Hepatocyte (in vitro differentiated cells): ENCODE measurements around the gene SART1. TPM values are rescaled to one million over a fixed set of nuclear protein-coding genes. Genes with fewer than 3 reads are reported as not detected.

Experiments used
- DNase-seq: peaks from one replicate; pipeline ENCODE4 v3.0.0-alpha.2; 2016; ENCODE audit warnings: low spot score
- H2AFZ ChIP-seq: fragments of 200-600 bp; sonication (generic); 2 replicates; pipeline ENCODE4 v1.6.0; 2016; ENCODE audit warnings: antibody characterized with exemption, mild to moderate bottlenecking
- H3K27ac ChIP-seq: fragments of 200-600 bp; sonication (generic); 2 replicates; pipeline ENCODE4 v1.5.1; 2016; ENCODE audit warnings: mild to moderate bottlenecking
- H3K27me3 ChIP-seq: fragments of 200-600 bp; sonication (generic); 2 replicates; pipeline ENCODE4 v1.6.1; 2016
- H3K36me3 ChIP-seq: fragments of 200-600 bp; sonication (generic); replicated peaks from 2 replicates; pipeline ENCODE4 v1.5.1; 2016; ENCODE audit warnings: low read depth; ENCODE audit not compliant: insufficient read depth
- H3K4me1 ChIP-seq: fragments of 200-600 bp; sonication (generic); 2 replicates; pipeline ENCODE4 v1.5.1; 2016; ENCODE audit warnings: mild to moderate bottlenecking, moderate library complexity; ENCODE audit not compliant: insufficient read depth
- H3K4me2 ChIP-seq: fragments of 200-600 bp; sonication (generic); 2 replicates; pipeline ENCODE4 v1.6.0; 2016
- H3K4me3 ChIP-seq: fragments of 200-600 bp; sonication (generic); 2 replicates; pipeline ENCODE4 v1.5.1; 2016; ENCODE audit warnings: mild to moderate bottlenecking
- H3K79me2 ChIP-seq: fragments of 200-600 bp; sonication (generic); 2 replicates; pipeline ENCODE4 v1.6.0; 2017; ENCODE audit warnings: mild to moderate bottlenecking
- H3K9me2 ChIP-seq: fragments of 200-600 bp; sonication (generic); replicated peaks from 2 replicates; pipeline ENCODE4 v1.6.0; 2017; ENCODE audit warnings: mild to moderate bottlenecking; ENCODE audit not compliant: insufficient read depth
- H3K9me3 ChIP-seq: fragments of 200-600 bp; sonication (generic); 2 replicates; pipeline ENCODE4 v1.5.1; 2016; ENCODE audit warnings: low read depth, mild to moderate bottlenecking
- H4K20me1 ChIP-seq: fragments of 200-600 bp; sonication (generic); 2 replicates; pipeline ENCODE4 v1.6.0; 2016; ENCODE audit warnings: mild to moderate bottlenecking; ENCODE audit not compliant: insufficient read depth, poor library complexity, severe bottlenecking
- EZH2 ChIP-seq: fragments of 200-600 bp; sonication (generic); IDR thresholded peaks from 2 replicates; pipeline ENCODE4 v1.6.1; 2016; ENCODE audit warnings: antibody characterized with exemption, mild to moderate bottlenecking, borderline replicate concordance
- EZH2phosphoT487 ChIP-seq: fragments of 200-600 bp; sonication (generic); IDR thresholded peaks from one replicate; pipeline ENCODE4 v1.6.1; 2018; ENCODE audit warnings: antibody characterized with exemption, mild to moderate bottlenecking, low read depth, moderate library complexity; ENCODE audit not compliant: unreplicated experiment, severe bottlenecking
- WGBS: methylation state at CpG from one replicate; pipeline ENCODE4 v1.1.6; 2016; ENCODE audit warnings: low lambda C conversion rate; ENCODE audit errors: missing lambda C conversion rate; 5-methylcytosine and 5-hydroxymethylcytosine counted together
- polyA plus RNA-seq: library from polyadenylated mRNA; unstranded; fragments of >200 nt; fragmentation: Nextera tagmentation; extraction: Ambion mirVana; gene quantifications from 2 replicates; pipeline ENCODE4 v1.2.1, GENCODE V29; 2016
- total RNA-seq: library from RNA; depleted of rRNA; stranded (reverse); fragments of >200 nt; gene quantifications from 2 replicates; pipeline ENCODE4 v1.2.3, GENCODE V29; 2014
- TF ChIP-seq, protein P1 (sequence below): fragments of 200-600 bp; sonication (generic); IDR thresholded peaks from 2 replicates; pipeline ENCODE4 v1.5.1; 2016; ENCODE audit warnings: antibody characterized with exemption, mild to moderate bottlenecking; ENCODE audit not compliant: poor library complexity

SART1 gene, protein sequence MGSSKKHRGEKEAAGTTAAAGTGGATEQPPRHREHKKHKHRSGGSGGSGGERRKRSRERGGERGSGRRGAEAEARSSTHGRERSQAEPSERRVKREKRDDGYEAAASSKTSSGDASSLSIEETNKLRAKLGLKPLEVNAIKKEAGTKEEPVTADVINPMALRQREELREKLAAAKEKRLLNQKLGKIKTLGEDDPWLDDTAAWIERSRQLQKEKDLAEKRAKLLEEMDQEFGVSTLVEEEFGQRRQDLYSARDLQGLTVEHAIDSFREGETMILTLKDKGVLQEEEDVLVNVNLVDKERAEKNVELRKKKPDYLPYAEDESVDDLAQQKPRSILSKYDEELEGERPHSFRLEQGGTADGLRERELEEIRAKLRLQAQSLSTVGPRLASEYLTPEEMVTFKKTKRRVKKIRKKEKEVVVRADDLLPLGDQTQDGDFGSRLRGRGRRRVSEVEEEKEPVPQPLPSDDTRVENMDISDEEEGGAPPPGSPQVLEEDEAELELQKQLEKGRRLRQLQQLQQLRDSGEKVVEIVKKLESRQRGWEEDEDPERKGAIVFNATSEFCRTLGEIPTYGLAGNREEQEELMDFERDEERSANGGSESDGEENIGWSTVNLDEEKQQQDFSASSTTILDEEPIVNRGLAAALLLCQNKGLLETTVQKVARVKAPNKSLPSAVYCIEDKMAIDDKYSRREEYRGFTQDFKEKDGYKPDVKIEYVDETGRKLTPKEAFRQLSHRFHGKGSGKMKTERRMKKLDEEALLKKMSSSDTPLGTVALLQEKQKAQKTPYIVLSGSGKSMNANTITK
- total RNA-seq: 10.9 and 32.5 TPM in 2 replicates
- 34.1 and 37.5 TPM in 2 replicates for polyA plus RNA-seq

DNA sequence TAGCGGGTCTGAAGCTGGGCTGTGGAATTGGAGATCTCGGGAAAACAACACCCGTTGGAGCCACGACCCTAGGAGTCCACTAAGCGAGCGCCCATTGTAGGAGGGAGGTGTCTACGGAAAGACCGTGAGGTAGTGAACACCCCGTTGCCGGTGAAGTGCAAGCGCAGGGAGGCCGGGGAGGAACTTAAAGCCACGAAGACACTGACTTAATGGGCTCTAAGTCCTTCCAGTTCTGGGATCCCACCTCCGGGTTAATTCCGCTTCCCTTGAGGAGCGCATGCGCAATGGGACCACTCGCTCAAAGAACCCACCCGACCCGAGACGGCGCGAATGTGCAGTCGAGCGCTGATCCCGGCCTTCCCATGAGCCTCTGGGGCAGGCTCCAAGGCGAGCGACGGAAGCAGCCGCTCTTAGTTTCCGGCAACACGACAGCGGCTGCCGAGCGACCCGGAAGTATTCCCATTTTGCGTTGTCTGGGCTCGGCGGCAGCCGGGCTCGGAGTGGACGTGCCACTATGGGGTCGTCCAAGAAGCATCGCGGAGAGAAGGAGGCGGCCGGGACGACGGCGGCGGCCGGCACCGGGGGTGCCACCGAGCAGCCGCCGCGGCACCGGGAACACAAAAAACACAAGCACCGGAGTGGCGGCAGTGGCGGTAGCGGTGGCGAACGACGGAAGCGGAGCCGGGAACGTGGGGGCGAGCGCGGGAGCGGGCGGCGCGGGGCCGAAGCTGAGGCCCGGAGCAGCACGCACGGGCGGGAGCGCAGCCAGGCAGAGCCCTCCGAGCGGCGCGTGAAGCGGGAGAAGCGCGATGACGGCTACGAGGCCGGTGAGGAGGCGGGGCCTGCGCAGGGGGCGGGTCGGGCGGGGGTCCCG lies at the start of gene SART1:
Gene SART1, plus strand, starts transcription at position 468 of the 874 bp plus-strand sequence. Its CDS starts 47 bp downstream, at position 515.
- Histone ChIP-seq H4K20me1 (peaks cover 3% of the 10 kb centered on the region), H3K4me2 (peak within 1 kb of the TSS; percentile 89), H2AFZ (peak within 1 kb of the TSS; percentile 72), H3K27me3 (no peaks in the 10 kb centered on the region), H3K79me2 (peaks cover 28% of the 10 kb centered on the region), H3K4me1 (peaks cover 11% of the 10 kb centered on the region), H3K9me3 (no peaks in the 10 kb centered on the region), H3K9me2 (no peaks in the 10 kb centered on the region), H3K4me3 (peak within 1 kb of the TSS; percentile 44), H3K36me3 (no peaks in the 10 kb centered on the region), H3K27ac (peak within 1 kb of the TSS; percentile 88)
- TF ChIP-seq, protein P1, sequence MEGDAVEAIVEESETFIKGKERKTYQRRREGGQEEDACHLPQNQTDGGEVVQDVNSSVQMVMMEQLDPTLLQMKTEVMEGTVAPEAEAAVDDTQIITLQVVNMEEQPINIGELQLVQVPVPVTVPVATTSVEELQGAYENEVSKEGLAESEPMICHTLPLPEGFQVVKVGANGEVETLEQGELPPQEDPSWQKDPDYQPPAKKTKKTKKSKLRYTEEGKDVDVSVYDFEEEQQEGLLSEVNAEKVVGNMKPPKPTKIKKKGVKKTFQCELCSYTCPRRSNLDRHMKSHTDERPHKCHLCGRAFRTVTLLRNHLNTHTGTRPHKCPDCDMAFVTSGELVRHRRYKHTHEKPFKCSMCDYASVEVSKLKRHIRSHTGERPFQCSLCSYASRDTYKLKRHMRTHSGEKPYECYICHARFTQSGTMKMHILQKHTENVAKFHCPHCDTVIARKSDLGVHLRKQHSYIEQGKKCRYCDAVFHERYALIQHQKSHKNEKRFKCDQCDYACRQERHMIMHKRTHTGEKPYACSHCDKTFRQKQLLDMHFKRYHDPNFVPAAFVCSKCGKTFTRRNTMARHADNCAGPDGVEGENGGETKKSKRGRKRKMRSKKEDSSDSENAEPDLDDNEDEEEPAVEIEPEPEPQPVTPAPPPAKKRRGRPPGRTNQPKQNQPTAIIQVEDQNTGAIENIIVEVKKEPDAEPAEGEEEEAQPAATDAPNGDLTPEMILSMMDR: no peak
- TF ChIP-seq EZH2phosphoT487 (no peak), EZH2 (no peak)
- peak; percentile 99 for DNase-seq
- WGBS: 1% methylated on average over 94 of the region's 97 CpGs

DNA sequence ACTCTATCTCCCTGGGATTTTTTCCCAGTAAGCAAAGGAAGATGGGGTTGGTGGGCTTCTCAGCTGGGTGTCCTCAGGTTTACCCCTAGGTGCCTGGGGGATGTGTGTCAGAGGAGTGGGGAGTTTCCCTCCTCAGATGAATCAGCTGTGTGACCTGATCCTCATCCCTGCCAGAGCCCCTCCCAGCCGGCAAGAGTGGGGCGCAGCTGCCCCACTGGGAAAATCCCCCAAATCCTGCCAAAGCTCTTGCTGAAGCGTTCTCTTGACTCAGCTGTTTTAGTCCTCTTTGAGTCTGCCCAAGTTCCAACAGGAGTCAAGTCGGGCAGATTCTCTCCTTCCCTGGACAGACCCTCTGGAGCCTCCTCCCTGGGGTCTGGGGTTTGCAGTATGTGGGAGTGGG lies 48.7 kb upstream of the SART1 start:
- H2AFZ ChIP-seq: no peak overlapping the region
- no peaks in the 10 kb centered on the region for H3K9me2 ChIP-seq
- WGBS: 73% methylated on average over 4 of the region's 4 CpGs
- peaks cover 12% of the 10 kb centered on the region for H3K79me2 ChIP-seq
- H3K27ac ChIP-seq: no peak overlapping the region
- H3K27me3 ChIP-seq: no peaks in the 10 kb centered on the region
- TF ChIP-seq, protein P1: no peak
- TF ChIP-seq EZH2phosphoT487 (no peak), EZH2 (no peak)
- no peak overlapping the region for H3K4me3 ChIP-seq
- H4K20me1 ChIP-seq: no peaks in the 10 kb centered on the region
- H3K4me1 ChIP-seq: peaks cover 28% of the 10 kb centered on the region
- DNase-seq: no peak
- no peaks in the 10 kb centered on the region for H3K36me3 ChIP-seq
- H3K9me3 ChIP-seq: no peaks in the 10 kb centered on the region
- H3K4me2 ChIP-seq: no peak overlapping the region

DNA sequence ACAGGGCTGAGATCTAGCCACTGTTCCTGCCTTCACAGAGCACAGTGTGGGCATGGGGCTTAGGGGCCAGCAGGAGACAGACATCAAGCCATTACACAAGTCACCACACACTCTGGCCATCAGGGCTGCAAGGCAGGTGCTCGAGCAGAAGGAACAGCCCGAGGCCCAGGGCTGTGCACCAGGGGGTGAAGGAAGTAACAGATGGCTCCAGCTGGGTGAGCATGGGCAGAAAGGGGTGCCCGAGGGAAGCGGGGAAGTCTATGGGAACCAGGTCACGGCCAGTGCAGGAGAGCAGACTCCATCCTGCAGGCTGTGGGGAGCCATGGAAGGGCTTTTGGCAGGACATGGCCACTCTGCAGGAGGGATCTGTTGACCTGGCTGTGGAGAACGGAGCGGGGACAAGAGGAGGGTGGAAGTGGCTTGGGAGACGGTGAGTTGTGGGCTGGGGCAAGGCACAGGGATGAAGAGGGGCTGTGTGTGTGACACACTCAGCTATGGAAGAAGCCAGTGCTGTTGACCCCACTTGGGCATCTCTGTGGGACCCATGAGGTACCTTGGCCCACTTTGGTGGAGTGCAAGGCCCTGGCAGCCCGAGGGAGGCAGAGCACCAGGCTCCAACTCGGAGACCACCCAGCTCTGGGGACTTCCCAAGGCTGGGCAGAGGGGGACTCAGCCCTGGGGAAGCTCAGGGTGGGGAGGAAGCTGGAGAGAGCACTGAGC lies 46.3 kb upstream of the SART1 start:
- Histone ChIP-seq H3K9me3 (no peaks in the 10 kb centered on the region), H3K9me2 (no peaks in the 10 kb centered on the region), H3K27me3 (no peaks in the 10 kb centered on the region), H3K4me2 (no peak overlapping the region), H3K36me3 (no peaks in the 10 kb centered on the region), H4K20me1 (no peaks in the 10 kb centered on the region), H2AFZ (no peak overlapping the region), H3K4me3 (no peak overlapping the region), H3K4me1 (peaks cover 36% of the 10 kb centered on the region), H3K27ac (peak overlapping the region; percentile 92), H3K79me2 (peaks cover 26% of the 10 kb centered on the region)
- 81% methylated on average over 10 of the region's 10 CpGs for WGBS
- DNase-seq: no peak
- TF ChIP-seq, protein P1: no peak
- no peak for TF ChIP-seq EZH2phosphoT487
- no peak for TF ChIP-seq EZH2
